ENCODE results near the gene SERF2. TPM values are rescaled to one million over a fixed set of nuclear protein-coding genes. Genes with fewer than 3 reads are reported as not detected.

The SERF2 gene
- total RNA-seq, 1 donor from 2014 or later, result 942 TPM

GRCh38 chr15:43775411-43775965, 16.6 kb upstream of the SERF2 start:
- peaks cover 1% of the 10 kb centered on the region for H3K36me3 ChIP-seq (ENCODE audit: control insufficient read depth, insufficient read depth, low read length)
- no peak for DNase-seq (ENCODE audit: low read depth)
- no peaks in the 10 kb centered on the region for H3K27me3 ChIP-seq (ENCODE audit: control insufficient read depth, insufficient read depth, low read length)
- TF ChIP-seq CTCF (IDR thresholded peaks at IDR 0.05; ENCODE audit: insufficient read depth, low read length, poor library complexity, severe bottlenecking), result peak; percentile 51
- H3K4me3 ChIP-seq (ENCODE audit: low read depth, low read length), result no peak overlapping the region

DNA sequence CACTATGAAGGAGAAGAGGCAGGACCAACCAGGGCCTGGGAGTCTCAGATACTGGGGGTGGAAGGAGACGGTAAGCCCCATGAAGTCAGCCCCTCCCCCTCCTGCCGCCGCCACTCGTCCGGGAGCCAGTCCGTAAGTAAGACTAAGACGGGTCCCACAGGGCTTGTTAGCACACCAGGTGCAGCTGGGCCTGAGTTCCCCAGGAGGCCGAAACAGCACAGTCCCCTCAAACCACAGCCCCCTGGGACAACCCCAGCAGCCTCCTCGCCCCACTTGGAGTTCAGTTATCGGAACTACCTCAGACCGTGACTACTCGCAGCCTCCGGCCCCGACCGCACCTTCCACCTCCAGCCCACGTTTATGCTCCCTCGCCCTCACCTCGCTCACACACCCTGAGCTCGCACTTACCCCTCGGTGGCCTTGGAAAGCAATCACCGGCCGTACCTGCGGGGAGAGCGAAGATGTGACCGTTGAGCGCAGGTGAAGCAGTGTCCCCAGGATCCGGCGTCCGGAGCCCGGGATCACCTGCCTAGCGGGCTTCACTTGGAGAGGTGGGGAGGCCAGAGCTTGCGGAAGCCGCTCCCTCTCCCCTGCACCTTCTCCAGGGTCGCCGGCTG, 15.9 kb upstream of the SERF2 start:
- no peak for DNase-seq (ENCODE audit: low read depth)
- no peak for TF ChIP-seq CTCF (IDR thresholded peaks at IDR 0.05; ENCODE audit: insufficient read depth, low read length, poor library complexity, severe bottlenecking)
- no peaks in the 10 kb centered on the region for H3K27me3 ChIP-seq (ENCODE audit: control insufficient read depth, insufficient read depth, low read length)
- H3K36me3 ChIP-seq (ENCODE audit: control insufficient read depth, insufficient read depth, low read length), result peaks cover 1% of the 10 kb centered on the region
- peak overlapping the region; percentile 36 for H3K4me3 ChIP-seq (ENCODE audit: low read depth, low read length)

GRCh38 chr15:43776718-43777266, 15.3 kb upstream of the SERF2 start, which contains the start of gene ELL3:
ELL3 (minus strand) TSS chr15:43776966; CDS start chr15:43776901, 65 bp downstream.
- DNase-seq (ENCODE audit: low read depth), result no peak
- Histone ChIP-seq H3K4me3 (ENCODE audit: low read depth, low read length) (peak within 1 kb of the TSS; percentile 36), H3K36me3 (ENCODE audit: control insufficient read depth, insufficient read depth, low read length) (peaks cover under 1% of the 10 kb centered on the region), H3K27me3 (ENCODE audit: control insufficient read depth, insufficient read depth, low read length) (no peaks in the 10 kb centered on the region)
- no peak for TF ChIP-seq CTCF (IDR thresholded peaks at IDR 0.05; ENCODE audit: insufficient read depth, low read length, poor library complexity, severe bottlenecking)

GRCh38 chr15:43777267-43777914, 14.7 kb upstream of the SERF2 start:
- Histone ChIP-seq H3K27me3 (ENCODE audit: control insufficient read depth, insufficient read depth, low read length) (no peaks in the 10 kb centered on the region), H3K4me3 (ENCODE audit: low read depth, low read length) (peak overlapping the region; percentile 36), H3K36me3 (ENCODE audit: control insufficient read depth, insufficient read depth, low read length) (no peaks in the 10 kb centered on the region)
- TF ChIP-seq CTCF (IDR thresholded peaks at IDR 0.05; ENCODE audit: insufficient read depth, low read length, poor library complexity, severe bottlenecking), result peak; percentile 92
- no peak for DNase-seq (ENCODE audit: low read depth)

DNA sequence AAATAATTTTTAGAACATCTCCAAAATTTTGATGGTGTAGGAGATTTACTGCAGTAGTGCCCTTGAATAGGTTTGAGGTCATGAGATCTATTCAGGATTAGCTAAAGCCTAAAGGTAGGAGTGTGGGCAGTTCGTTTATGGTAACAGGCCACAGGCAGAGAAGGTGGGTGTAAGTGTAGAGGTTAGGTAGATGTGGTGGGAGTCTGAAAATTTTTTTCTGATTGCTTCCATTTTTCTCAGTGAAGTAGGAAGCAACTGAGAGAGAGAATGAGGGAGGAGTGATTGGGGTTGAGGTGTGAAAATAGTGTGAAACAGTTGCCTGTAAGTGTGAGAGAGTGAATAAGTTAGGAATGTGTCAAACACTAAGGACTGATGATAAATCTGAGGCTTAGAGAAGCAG, 13.1 kb upstream of the SERF2 start:
- H3K36me3 ChIP-seq (ENCODE audit: control insufficient read depth, insufficient read depth, low read length), result no peaks in the 10 kb centered on the region
- TF ChIP-seq CTCF (IDR thresholded peaks at IDR 0.05; ENCODE audit: insufficient read depth, low read length, poor library complexity, severe bottlenecking), result no peak
- DNase-seq (ENCODE audit: low read depth), result no peak
- no peak overlapping the region for H3K4me3 ChIP-seq (ENCODE audit: low read depth, low read length)
- H3K27me3 ChIP-seq (ENCODE audit: control insufficient read depth, insufficient read depth, low read length), result no peaks in the 10 kb centered on the region
